PC-3 (cell line): ENCODE measurements around the gene SLC22A25. TPM values are rescaled to one million over a fixed set of nuclear protein-coding genes. Genes with fewer than 3 reads are reported as not detected.
"Not testable (repeated sequence)": the region's sequence is repeated elsewhere in the genome, so short reads cannot be mapped to it uniquely, and the experiment has no call there.

ENCODE experiments used
- ATAC-seq: fragments of 200-7000 bp; cut with Tn5 transposase; 2 replicates; pipeline ENCODE4 v1.9.1; 2020; ENCODE audit warnings: mild to moderate bottlenecking, moderate library complexity
- BruUV-seq: library from RNA; stranded (reverse); fragments of 400-500 nt; replicated peaks from 2 replicates; lab custom pipeline; 2021; lab: Mats Ljungman, UMichigan
- CTCF ChIA-PET: fragments of 300-600 bp; sonication (Branson Sonifier 250); formaldehyde crosslinking; loops from one replicate; lab custom pipeline; 2022; ENCODE audit warnings: antibody characterized with exemption; lab: Charles Lee
- POLR2A ChIA-PET: fragments of 300-600 bp; sonication (Branson Sonifier 250); formaldehyde crosslinking; loops from one replicate; lab custom pipeline; 2022; ENCODE audit warnings: antibody characterized with exemption; ENCODE audit not compliant: unreplicated experiment; lab: Charles Lee
- DNase-seq: peaks from one replicate; pipeline ENCODE4 v3.0.0-alpha.2; 2015
- H2AFZ ChIP-seq: fragments of 300-600 bp; sonication (generic); 2 replicates; pipeline ENCODE4 v1.6.0; 2016; ENCODE audit warnings: antibody characterized with exemption, low read length
- H3F3A ChIP-seq: fragments of 300-600 bp; sonication (generic); one replicate; pipeline ENCODE4 v1.6.0; 2017; ENCODE audit warnings: antibody characterized with exemption, low read length, control low read depth, mild to moderate bottlenecking; ENCODE audit not compliant: unreplicated experiment
- H3K27ac ChIP-seq: fragments of 300-600 bp; sonication (generic); 2 replicates; pipeline ENCODE4 v1.5.1; 2016; ENCODE audit warnings: mild to moderate bottlenecking, low read length
- H3K27me3 ChIP-seq: fragments of 300-600 bp; sonication (generic); 2 replicates; pipeline ENCODE4 v1.6.1; 2016; ENCODE audit warnings: low read length, mixed read lengths
- H3K36me3 ChIP-seq: fragments of 300-600 bp; sonication (generic); 2 replicates; pipeline ENCODE4 v1.6.1; 2016; ENCODE audit warnings: low read depth, mixed run types, low read length, mixed read lengths
- H3K4me1 ChIP-seq: fragments of 300-600 bp; sonication (generic); 2 replicates; pipeline ENCODE4 v1.5.1; 2016; ENCODE audit warnings: low read length; ENCODE audit not compliant: insufficient read depth
- H3K4me2 ChIP-seq: fragments of 300-600 bp; sonication (generic); 2 replicates; pipeline ENCODE4 v1.6.0; 2016; ENCODE audit warnings: low read length
- H3K4me3 ChIP-seq: fragments of 300-600 bp; sonication (generic); 2 replicates; pipeline ENCODE4 v1.5.1; 2016; ENCODE audit warnings: mild to moderate bottlenecking, low read length, mixed read lengths
- H3K79me2 ChIP-seq: fragments of 300-600 bp; sonication (generic); 2 replicates; pipeline ENCODE4 v1.6.1; 2017; ENCODE audit warnings: low read length, mixed read lengths
- H3K9ac ChIP-seq: fragments of 300-600 bp; sonication (generic); 2 replicates; pipeline ENCODE4 v1.6.0; 2016; ENCODE audit warnings: mild to moderate bottlenecking, low read length
- H3K9me2 ChIP-seq: fragments of 300-600 bp; sonication (generic); replicated peaks from 2 replicates; pipeline ENCODE4 v1.6.1; 2016; ENCODE audit warnings: mixed run types, low read length, mixed read lengths
- H3K9me3 ChIP-seq: fragments of 300-600 bp; sonication (generic); 2 replicates; pipeline ENCODE4 v1.6.1; 2016; ENCODE audit warnings: low read length, mixed read lengths
- H4K20me1 ChIP-seq: fragments of 300-600 bp; sonication (generic); 2 replicates; pipeline ENCODE4 v1.6.1; 2016; ENCODE audit warnings: low read length, mixed read lengths
- EZH2 ChIP-seq: fragments of 300-600 bp; sonication (generic); IDR thresholded peaks from one replicate; pipeline ENCODE4 v1.6.1; 2017; ENCODE audit warnings: antibody characterized with exemption, mild to moderate bottlenecking, low read length; ENCODE audit not compliant: unreplicated experiment
- EZH2phosphoT487 ChIP-seq: fragments of 300-600 bp; sonication (generic); IDR thresholded peaks from 2 replicates; pipeline ENCODE4 v1.6.1; 2018; ENCODE audit warnings: mild to moderate bottlenecking, antibody characterized with exemption, low read length, borderline replicate concordance
- intact Hi-C: fragments of 100-400 bp; cut with micrococcal nuclease; formaldehyde crosslinking; loops from 2 replicates; pipeline ENCODE4 v1.9.0; 2023
- total RNA-seq: library from RNA; depleted of rRNA; stranded (reverse); fragments of >200 nt; gene quantifications from 2 replicates; pipeline ENCODE4 v1.2.3, GENCODE V29; 2014
- TF ChIP-seq, protein P1 (sequence below): fragments of 300-600 bp; sonication (generic); conservative IDR thresholded peaks from 2 replicates; pipeline ENCODE4 v1.5.1; 2017; ENCODE audit warnings: antibody characterized with exemption, low read depth, mild to moderate bottlenecking, low read length

SLC22A25 gene
- total RNA-seq, 1 experiment from 2014 or later: not detected

DNA sequence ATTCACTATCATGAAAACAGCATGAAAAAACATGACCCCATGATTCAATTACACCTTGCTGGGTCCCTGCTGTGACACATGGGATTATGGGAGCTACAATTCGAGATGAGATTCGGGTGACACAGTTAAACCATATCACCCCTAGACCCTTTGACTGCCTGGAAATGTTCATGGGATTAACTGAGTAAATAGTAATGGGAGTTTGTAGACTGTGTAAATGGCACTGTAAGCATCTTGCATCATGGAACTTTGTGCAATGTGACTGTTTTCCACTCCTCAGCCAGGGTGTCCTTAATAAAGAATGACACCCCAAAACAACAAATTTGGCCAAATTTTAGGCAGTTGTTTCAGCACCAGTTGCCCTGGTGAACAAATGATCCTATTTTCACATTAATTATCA, 7.9 kb upstream of the SLC22A25 start:
- ChIA-PET POLR2A (no interaction called here), CTCF (no interaction called here)
- Histone ChIP-seq H3K27ac (no peak overlapping the region), H3K9ac (no peak overlapping the region), H3K36me3 (no peaks in the 10 kb centered on the region), H3K79me2 (no peaks in the 10 kb centered on the region), H2AFZ (no peak overlapping the region), H3K9me3 (no peaks in the 10 kb centered on the region), H3K27me3 (peaks cover 35% of the 10 kb centered on the region), H3K9me2 (no peaks in the 10 kb centered on the region), H3F3A (no peaks in the 10 kb centered on the region), H4K20me1 (no peaks in the 10 kb centered on the region), H3K4me3 (no peak overlapping the region), H3K4me2 (no peak overlapping the region), H3K4me1 (no peaks in the 10 kb centered on the region)
- intact Hi-C loops: no loop called here
- ATAC-seq: no peak
- BruUV-seq: no TSS peak
- TF ChIP-seq, protein P1, sequence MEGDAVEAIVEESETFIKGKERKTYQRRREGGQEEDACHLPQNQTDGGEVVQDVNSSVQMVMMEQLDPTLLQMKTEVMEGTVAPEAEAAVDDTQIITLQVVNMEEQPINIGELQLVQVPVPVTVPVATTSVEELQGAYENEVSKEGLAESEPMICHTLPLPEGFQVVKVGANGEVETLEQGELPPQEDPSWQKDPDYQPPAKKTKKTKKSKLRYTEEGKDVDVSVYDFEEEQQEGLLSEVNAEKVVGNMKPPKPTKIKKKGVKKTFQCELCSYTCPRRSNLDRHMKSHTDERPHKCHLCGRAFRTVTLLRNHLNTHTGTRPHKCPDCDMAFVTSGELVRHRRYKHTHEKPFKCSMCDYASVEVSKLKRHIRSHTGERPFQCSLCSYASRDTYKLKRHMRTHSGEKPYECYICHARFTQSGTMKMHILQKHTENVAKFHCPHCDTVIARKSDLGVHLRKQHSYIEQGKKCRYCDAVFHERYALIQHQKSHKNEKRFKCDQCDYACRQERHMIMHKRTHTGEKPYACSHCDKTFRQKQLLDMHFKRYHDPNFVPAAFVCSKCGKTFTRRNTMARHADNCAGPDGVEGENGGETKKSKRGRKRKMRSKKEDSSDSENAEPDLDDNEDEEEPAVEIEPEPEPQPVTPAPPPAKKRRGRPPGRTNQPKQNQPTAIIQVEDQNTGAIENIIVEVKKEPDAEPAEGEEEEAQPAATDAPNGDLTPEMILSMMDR: no peak
- no peak for TF ChIP-seq EZH2phosphoT487
- no peak for DNase-seq

DNA sequence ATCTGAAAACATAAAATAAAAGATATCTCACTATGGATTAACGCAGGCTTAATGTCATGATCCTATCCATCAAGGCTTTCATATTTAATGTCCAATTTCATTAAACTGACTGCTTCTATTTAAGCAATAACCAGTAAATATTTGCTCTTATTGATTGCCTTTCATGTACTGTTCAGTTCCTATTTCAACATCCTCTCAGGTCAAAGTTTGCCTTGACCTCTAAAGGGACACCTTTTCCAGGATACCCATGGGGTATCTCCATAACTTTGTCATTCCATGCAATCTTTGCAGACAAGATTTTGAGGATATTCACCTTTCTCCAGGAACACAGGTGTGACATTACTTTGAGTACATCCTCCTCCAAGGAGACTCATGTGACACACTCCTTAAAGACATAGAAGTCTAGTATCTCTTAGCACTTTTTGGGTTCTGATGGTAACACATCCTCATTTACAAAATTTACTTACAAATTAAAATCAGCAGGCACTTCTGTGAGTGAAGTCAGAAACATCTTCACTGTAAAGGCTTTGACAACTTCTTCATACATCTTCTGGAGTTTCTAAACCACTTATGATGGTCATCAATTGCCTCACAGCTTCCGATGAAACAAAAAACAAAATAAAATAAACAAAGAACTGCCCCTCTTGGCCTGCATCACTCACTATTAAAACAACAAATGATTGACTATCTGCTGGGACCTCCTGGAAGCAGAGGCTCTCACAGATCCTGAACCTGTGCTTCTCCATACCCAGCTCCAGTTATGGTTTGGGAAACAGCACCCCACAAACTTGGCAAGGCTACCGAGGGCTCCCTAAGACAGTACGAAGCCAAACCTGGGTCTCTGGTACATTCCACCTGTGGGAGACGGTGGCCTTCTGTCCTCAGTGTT, 7.0 kb upstream of the SLC22A25 start:
- Histone ChIP-seq H3K4me1 (no peaks in the 10 kb centered on the region), H3K9me3 (no peaks in the 10 kb centered on the region), H3F3A (no peaks in the 10 kb centered on the region), H3K36me3 (no peaks in the 10 kb centered on the region), H3K9ac (no peak overlapping the region), H2AFZ (no peak overlapping the region), H3K27ac (no peak overlapping the region), H3K4me2 (no peak overlapping the region), H4K20me1 (no peaks in the 10 kb centered on the region), H3K27me3 (peaks cover 38% of the 10 kb centered on the region), H3K79me2 (no peaks in the 10 kb centered on the region), H3K9me2 (no peaks in the 10 kb centered on the region), H3K4me3 (no peak overlapping the region)
- no peak for ATAC-seq
- DNase-seq: no peak
- ChIA-PET POLR2A (no interaction called here), CTCF (no interaction called here)
- BruUV-seq: no TSS peak
- intact Hi-C loops: no loop called here
- TF ChIP-seq EZH2phosphoT487 (no peak), EZH2 (no peak)
- TF ChIP-seq, protein P1: no peak

DNA sequence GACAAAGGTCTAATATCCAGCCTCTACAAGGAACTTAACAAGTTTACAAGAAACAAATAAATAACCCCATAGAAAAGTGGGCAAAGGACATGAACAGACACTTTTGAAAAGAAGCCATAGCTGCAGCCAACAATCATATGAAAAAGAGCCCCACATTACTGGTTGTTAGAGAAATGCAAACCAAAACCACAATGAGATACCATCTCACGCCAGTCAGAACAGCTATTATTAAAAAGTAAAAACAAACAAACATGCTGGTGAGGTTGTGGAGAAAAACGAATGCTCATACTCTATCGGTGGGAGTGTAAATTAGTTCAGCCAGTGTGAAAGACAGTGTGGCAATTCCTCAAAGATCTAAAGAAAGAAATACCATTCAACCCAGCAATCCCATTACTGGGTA, 5.6 kb upstream of the SLC22A25 start:
- no peaks in the 10 kb centered on the region for H3K36me3 ChIP-seq
- H3K9me3 ChIP-seq: no peaks in the 10 kb centered on the region
- no peaks in the 10 kb centered on the region for H3F3A ChIP-seq
- peaks cover 50% of the 10 kb centered on the region for H3K27me3 ChIP-seq
- CTCF ChIA-PET: no interaction called here
- no TSS peak for BruUV-seq
- DNase-seq (no peak), ATAC-seq (no peak)
- H3K4me2 ChIP-seq: no peak overlapping the region
- H3K79me2 ChIP-seq: no peaks in the 10 kb centered on the region
- H3K27ac ChIP-seq: no peak overlapping the region
- no peak overlapping the region for H3K9ac ChIP-seq
- no peaks in the 10 kb centered on the region for H3K9me2 ChIP-seq
- no peaks in the 10 kb centered on the region for H3K4me1 ChIP-seq
- no peak overlapping the region for H3K4me3 ChIP-seq
- POLR2A ChIA-PET: no interaction called here
- intact Hi-C loops: no loop called here
- no peaks in the 10 kb centered on the region for H4K20me1 ChIP-seq
- no peak overlapping the region for H2AFZ ChIP-seq
- TF ChIP-seq, protein P1: no peak
- TF ChIP-seq EZH2phosphoT487 (no peak), EZH2 (no peak)

DNA sequence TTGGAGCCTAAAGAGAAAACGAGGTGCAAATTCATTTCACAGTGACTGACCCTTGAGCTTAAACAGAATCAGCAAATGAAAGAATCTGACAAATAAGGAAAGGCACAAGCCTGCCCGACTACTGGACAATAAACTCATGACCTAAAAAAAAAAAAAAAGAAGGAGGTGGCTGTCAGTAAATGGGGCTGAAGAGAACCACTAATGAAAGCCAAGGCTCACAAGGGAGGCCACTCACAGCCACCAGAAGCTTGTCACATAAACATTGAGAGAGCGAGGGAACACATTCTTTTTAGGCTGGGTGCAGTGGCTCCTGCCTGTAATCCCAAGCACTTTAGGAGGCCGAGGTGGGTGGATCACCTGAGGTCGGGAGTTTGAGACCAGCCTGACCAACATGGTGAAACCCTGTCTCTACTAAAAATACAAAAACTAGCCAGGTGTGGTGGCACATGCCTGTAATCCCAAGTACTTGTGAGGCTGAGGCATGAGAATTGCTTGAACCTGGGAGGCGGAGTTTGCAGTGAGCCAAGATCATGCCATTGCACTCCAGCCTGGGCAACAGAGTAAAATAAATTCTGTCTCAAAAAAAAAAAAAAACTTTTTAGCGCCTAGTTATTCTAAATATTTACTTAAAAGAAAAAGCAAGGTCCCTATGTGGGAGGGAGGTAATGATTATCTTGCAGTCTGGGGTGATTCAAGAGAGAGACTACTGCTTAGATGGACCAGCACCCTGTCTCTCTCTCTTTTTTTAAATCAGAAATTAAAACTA, 4.0 kb upstream of the SLC22A25 start:
- DNase-seq, CTCF ChIA-PET, H4K20me1 ChIP-seq, H3K9me2 ChIP-seq, ATAC-seq, BruUV-seq, H3K79me2 ChIP-seq, H3K27ac ChIP-seq, H2AFZ ChIP-seq, H3F3A ChIP-seq, intact Hi-C loops, POLR2A ChIA-PET, H3K36me3 ChIP-seq, H3K4me2 ChIP-seq, H3K4me1 ChIP-seq, H3K9me3 ChIP-seq, H3K9ac ChIP-seq, H3K4me3 ChIP-seq: not testable (repeated sequence)
- H3K27me3 ChIP-seq: peaks cover 63% of the 10 kb centered on the region
